ENCODE measurements around the gene EMD.

Gene EMD

DNA sequence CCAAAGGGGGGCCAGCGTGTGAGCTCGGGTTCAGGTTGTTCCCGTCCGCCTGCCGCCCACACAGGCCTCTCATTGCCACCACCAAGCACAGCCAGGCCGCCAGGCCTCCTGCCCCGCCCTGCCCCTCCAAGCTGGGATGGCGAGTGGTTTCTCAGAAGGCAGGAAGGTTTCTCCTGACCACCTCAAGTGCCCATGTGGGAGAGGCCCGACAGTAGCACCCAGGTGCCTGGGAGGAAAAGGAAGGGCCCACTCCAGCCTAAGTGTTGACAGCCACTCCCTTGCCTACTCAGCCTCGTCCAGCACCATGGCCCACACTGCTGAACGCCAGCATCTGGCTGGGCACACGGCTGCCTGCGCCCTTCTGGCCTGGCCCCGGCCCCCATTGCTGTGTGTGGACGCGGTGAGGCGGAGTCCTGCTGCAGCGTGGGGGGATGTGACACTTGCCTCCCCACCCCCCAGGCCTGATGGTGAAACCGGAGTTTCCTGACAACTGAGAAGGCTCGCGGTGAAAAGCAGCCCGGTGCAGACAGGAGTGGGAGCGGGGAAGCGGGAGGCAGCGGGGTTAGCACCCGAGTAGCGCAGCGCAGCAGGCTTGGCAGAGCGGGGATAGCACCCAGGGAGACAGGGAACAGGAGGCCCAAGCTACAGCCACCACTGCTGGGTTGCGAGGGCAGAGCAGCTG lies 23.9 kb upstream of the EMD start:
- no peak for DNase-seq (ENCODE audit: low read depth in 2 of 2)

- DNase-seq (ENCODE audit: low read depth in 2 of 2) = no peak
Measured at GRCh38 chrX:154355776-154356140, 23.3 kb upstream of the EMD start.

DNA sequence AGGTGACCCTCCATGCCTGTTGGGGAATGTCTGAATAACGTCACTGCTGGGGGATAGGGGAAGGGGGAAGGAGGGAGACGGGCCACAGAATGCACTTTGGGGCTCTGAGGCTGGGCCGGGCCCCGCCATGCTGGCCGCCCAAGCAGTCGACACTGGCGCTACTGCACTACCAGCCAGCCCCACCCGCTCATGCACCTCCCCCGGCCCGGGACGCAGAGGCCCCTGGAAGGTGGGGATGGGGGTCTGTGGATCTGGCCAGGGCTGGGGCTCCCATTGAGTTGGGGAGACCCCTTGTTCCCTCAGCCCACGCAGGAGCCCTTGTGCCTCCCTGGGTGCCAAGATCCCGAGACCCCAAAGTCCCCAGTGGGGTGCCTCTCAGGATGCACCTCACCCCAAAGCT lies 22.5 kb upstream of the EMD start:
- DNase-seq (ENCODE audit: low read depth in 2 of 2) = no peak

GRCh38 chrX:154357205-154357604 lies 21.9 kb upstream of the EMD start:
- DNase-seq (ENCODE audit: low read depth in 2 of 2) = no peak

GRCh38 chrX:154358011-154358410 lies 21.1 kb upstream of the EMD start:
- no peak for DNase-seq (ENCODE audit: low read depth in 2 of 2)

DNA sequence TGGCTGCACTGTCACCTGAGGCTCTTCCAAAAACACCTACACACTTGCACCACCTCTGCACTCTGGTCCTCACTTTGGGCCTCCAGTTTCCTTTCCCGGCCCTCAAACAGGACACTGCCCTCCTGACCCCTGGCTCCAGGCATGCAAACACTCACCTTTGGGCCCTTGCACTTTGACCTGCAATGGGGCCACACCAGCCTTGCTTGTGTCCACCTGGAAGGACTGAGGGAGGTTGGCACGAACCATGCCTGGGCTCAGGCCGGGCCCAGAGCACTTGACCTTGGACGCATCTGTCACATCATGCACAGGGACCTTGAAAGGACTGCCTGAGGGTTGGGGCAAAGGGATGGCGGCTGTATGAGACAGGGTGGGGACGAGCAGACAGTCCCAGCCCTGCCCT lies 20.3 kb upstream of the EMD start:
- no peak for DNase-seq (ENCODE audit: low read depth in 2 of 2)

- no peak for DNase-seq (ENCODE audit: low read depth in 2 of 2)
Measured at GRCh38 chrX:154359362-154360154, 19.5 kb upstream of the EMD start.

- no peak for DNase-seq (ENCODE audit: low read depth in 2 of 2)
Measured at GRCh38 chrX:154360155-154360713, 18.9 kb upstream of the EMD start.

- DNase-seq (ENCODE audit: low read depth in 2 of 2) = no peak
Measured at GRCh38 chrX:154362085-154362742, 16.9 kb upstream of the EMD start.

- DNase-seq (ENCODE audit: low read depth in 2 of 2) = no peak
Measured at GRCh38 chrX:154363706-154364439, 15.2 kb upstream of the EMD start.

DNA sequence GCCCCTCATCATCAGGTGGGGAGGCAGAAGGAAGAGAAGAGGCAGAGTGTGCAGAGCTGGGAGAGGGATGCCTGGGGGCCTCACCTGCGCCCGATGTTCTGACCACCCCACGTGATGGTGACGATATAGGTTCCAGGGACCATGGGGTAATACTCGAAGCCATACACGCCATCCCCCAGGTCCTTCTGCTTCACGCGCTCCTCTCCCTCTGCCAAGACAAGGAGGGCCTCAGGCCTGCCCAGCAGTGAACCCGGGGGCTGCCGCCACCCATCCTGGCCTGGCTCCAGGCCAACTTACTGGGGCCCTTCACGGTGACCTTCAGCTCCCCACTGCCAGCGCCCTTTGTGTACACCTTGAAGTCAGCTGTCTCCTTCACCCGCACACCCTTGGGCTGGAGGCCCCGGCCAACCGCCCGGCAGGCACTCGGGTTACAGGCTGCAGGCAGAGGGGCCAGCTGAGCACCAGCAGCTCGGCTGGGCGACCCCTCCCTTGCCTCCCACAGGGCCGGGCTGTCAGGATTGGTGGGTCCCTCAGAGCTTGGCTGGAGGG lies 14.0 kb upstream of the EMD start:
- no peak for DNase-seq (ENCODE audit: low read depth in 2 of 2)

DNA sequence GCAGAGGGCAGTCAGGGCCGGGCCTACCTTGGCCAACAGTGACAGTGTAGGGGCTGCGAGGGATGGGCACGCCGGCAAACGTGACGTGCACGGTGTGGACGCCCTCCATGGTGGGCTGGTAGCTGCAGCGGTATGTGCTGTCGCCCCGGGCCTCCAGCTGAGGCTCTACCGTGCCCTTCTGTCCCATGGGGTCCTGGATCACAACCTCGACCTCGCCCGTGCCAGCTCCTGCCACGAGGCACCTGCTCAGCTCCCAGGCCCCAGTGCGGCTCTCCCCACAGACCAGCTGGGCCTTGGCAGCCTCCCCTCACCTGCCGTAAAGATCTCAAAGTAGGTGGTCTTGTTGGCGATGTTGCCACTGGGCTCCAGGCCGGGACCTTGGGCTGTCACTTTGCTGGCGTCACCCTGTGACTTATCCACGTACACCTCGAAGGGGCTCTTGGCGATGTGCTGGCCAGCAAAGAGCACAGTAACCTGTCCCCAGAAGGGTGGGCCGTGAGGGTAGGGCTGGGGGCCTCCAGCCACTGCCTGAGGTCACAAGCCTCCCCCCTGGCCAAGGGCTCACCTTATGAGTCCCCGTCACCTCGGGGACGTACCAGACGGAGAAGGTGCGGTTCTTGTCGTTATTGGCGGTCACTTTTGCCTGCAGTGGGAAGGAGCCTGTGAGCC lies 13.0 kb upstream of the EMD start:
- DNase-seq (ENCODE audit: low read depth in 2 of 2) = no peak

DNA sequence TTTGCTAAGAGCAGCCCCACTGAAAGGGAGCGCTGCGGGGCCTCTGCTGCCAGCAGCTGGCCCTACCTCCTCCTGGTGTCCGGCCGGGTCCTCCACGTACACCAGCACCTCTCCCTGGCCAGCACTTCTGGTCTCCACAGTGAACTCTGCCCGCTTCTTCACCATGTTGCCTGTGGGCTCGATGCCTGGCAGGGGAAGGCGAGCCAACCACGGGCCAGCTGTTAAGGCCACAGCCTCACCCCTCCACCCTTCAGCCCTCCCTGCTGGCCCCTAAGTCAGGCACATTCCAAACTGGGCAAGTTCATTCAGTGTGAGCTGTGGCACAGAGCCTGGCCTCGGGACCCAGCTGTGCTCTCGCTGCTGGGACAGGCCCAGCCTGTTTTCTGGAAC lies 12.4 kb upstream of the EMD start:
- DNase-seq (ENCODE audit: low read depth in 2 of 2) = no peak

- DNase-seq (ENCODE audit: low read depth in 2 of 2) = no peak
Measured at GRCh38 chrX:154367474-154368308, 11.4 kb upstream of the EMD start.

GRCh38 chrX:154368630-154369448 lies 10.3 kb upstream of the EMD start:
- DNase-seq (ENCODE audit: low read depth in 2 of 2) = peak; percentile 77 to 79

DNA sequence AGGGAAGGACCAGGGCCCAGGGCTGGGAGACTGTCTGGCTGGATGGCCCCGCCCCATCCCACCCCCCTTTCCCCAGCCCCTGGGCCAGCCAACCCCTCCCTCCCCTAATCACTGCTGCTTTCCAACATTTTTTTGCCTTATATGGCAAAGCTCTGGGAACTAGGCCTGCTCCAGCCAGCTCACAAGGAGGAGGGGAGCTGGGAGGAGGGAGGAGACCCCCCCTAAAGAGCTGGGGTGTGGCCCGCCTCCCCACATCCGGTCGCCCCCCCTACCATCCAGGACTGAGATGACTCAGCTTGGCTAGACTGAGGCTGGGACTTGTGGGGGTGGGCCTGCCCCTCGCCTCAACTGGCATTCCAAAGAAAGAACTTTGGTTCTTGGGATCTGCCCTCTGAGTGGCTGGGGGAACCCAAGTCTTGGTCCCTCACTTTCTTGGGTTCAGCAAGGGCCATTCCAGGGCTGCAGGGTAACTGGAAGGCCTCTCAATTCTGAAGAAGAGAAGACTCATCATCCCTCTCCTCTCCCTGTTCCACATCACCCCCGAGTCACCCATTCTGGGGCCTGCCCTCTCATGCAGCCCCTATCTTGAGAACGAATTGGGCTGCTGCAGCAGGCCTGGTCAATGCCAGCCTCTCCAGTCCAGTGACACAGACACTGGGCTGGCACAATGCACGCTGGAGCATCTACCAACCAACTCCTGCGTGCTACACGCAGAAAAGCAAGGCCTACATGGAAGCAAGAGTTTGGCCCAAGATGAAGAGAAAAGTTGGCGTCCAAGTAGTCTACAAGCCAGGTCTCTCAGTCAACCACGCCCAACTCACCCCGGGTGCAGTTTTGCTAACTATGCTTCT lies 9.4 kb upstream of the EMD start:
- peak; percentile 92 for DNase-seq (ENCODE audit: low read depth in 2 of 2)

- DNase-seq (ENCODE audit: low read depth in 2 of 2) = no peak
Measured at GRCh38 chrX:154370300-154371016, 8.6 kb upstream of the EMD start.

Data from fibroblast of skin of left quadriceps (primary cell).